Thymus (tissue), 11 donors: ENCODE results near the gene SLC39A7. TPM values are rescaled to one million over a fixed set of nuclear protein-coding genes. Genes with fewer than 3 reads are reported as not detected.

Experiments
- DNase-seq, 9 donors: peaks; one replicate each; pipeline ENCODE4 v3.0.0-alpha.2; 2013; ENCODE audit warnings: low spot score in 9 of 9, low read depth in 6 of 9, missing footprints in 1 of 9
- H3K27ac ChIP-seq, 2 donors: one replicate each; pipeline ENCODE4 v1.5.1; 2013; ENCODE audit warnings: control low read depth in 1 of 2, low read depth in 1 of 2, low read length in 1 of 2, mild to moderate bottlenecking in 1 of 2, moderate library complexity in 1 of 2
- H3K27me3 ChIP-seq, 2 donors: one replicate each; pipeline ENCODE4 v1.5.1; 2013; ENCODE audit warnings: low read length in 1 of 2; ENCODE audit not compliant: control insufficient read depth in 2 of 2, insufficient read depth in 1 of 2
- H3K36me3 ChIP-seq, 2 donors: one replicate each; pipeline ENCODE4 v1.5.1; 2013; ENCODE audit warnings: low read length in 1 of 2, mild to moderate bottlenecking in 1 of 2, moderate library complexity in 1 of 2; ENCODE audit not compliant: control insufficient read depth in 2 of 2, insufficient read depth in 2 of 2
- H3K4me1 ChIP-seq, 2 donors: one replicate each; pipeline ENCODE4 v1.5.1; 2013; ENCODE audit warnings: low read length in 2 of 2; ENCODE audit not compliant: control insufficient read depth in 2 of 2, insufficient read depth in 2 of 2
- H3K4me3 ChIP-seq, 2 donors: one replicate each; pipeline ENCODE4 v1.5.1; 2013; ENCODE audit warnings: low read length in 2 of 2, control low read depth in 1 of 2, mild to moderate bottlenecking in 1 of 2
- H3K9me3 ChIP-seq, 2 donors: one replicate each; pipeline ENCODE4 v1.5.1; 2013; ENCODE audit warnings: low read length in 1 of 2, mild to moderate bottlenecking in 1 of 2; ENCODE audit not compliant: control insufficient read depth in 2 of 2, insufficient read depth in 1 of 2
- WGBS: extraction: QIAGEN DNeasy Blood & Tissue Kit; methylation state at CpG from one replicate; pipeline ENCODE4 v1.1.7; 2013; 5-methylcytosine and 5-hydroxymethylcytosine counted together
- polyA plus RNA-seq: library from polyadenylated mRNA; stranded (reverse); fragments of 200-250 nt; gene quantifications from one replicate; pipeline ENCODE4 v1.2.3, GENCODE V29; 2013
- total RNA-seq: library from RNA; stranded (reverse); fragments of 120-200 nt; gene quantifications from one replicate; pipeline ENCODE4 v1.2.4, GENCODE V29; 2013
- donor health status: healthy.

SLC39A7 gene
- total and polyA plus RNA-seq, 2 donors: 32.1 to 43.0 TPM

DNA sequence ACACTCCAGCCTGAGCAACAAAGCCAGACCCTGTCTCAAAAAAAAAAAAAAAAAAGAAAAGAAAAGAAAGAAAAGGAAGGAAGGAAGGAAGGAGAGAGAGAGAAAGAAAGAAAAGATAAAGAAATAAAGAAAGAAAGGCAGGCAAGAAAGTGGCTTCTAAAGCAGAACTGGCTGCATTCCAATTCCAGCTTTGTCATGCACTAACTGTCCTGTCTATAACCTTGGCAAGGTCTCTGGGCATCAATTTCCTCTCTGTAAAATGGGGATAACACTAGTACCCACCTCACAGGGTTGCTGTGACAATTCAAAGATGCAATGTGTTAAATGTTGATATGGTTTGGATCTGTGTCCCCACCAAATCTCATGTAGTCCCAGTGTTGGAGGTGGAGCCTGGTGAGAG is 35.7 kb downstream of the SLC39A7 start:
- Histone ChIP-seq H3K4me3 (no peak overlapping the region), H3K27ac (no peak overlapping the region), H3K36me3 (no peaks in the 10 kb centered on the region), H3K4me1 (no peaks in the 10 kb centered on the region), H3K9me3 (no peaks in the 10 kb centered on the region), H3K27me3 (peaks cover 0 to 28% of the 10 kb centered on the region in 2 donors)
- DNase-seq: no peak

DNA sequence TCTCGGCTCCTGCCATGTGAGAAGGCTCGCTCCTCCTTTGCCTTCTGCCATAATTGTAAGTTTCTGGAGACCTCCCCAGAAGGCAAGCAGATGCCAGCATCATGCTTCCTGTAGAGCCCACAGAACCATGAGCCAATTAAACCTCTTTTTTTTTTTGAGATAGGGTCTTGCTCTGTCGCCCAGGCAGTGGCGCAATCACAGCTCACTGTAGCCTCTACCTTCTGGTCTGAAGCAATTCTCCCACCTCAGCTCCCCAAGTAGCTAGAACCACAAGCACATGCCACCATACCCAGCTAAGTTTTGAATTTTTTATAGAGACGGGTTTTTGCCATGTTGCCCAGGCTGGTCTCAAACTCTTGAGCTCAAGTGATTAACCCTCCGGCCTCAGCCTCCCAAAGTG is 36.2 kb downstream of the SLC39A7 start:
- H3K27me3 ChIP-seq: peaks cover 0 to 28% of the 10 kb centered on the region in 2 donors
- no peak for DNase-seq
- H3K27ac ChIP-seq: no peak overlapping the region
- no peaks in the 10 kb centered on the region for H3K36me3 ChIP-seq
- no peaks in the 10 kb centered on the region for H3K4me1 ChIP-seq
- no peak overlapping the region for H3K4me3 ChIP-seq
- H3K9me3 ChIP-seq: no peaks in the 10 kb centered on the region
- WGBS: 97% methylated on average over 6 of the region's 6 CpGs

DNA sequence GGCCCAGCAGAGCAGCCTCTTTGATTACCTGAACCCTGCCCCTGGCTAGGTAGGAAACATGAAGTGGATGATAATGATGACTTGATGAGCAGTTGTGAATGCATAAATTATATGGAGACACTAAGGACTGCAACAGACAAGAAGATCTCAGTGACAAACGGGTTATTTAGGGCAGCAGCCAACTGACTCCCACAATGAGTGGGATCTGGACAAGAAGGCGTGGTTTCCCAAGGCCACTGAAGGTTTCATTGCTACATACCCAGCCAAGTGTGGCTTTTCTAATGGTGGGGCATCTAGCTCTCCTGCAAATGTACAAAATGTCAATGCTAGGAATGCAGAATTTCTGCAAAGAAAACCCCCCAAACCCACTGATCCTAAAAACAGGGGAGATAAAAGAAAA is 37.1 kb downstream of the SLC39A7 start:
- Histone ChIP-seq H3K9me3 (no peaks in the 10 kb centered on the region), H3K36me3 (no peaks in the 10 kb centered on the region), H3K4me3 (no peak overlapping the region), H3K27ac (no peak overlapping the region), H3K27me3 (peaks cover 0 to 27% of the 10 kb centered on the region in 2 donors), H3K4me1 (no peaks in the 10 kb centered on the region)
- DNase-seq: no peak
- 96% methylated on average over 2 of the region's 2 CpGs for WGBS

GRCh38 chr6:33241968-33242367 is 41.3 kb downstream of the SLC39A7 start:
- Histone ChIP-seq H3K27me3 (peaks cover 2 to 33% of the 10 kb centered on the region in 2 donors), H3K27ac (no peak overlapping the region), H3K4me1 (no peaks in the 10 kb centered on the region), H3K36me3 (no peaks in the 10 kb centered on the region), H3K9me3 (no peaks in the 10 kb centered on the region), H3K4me3 (no peak overlapping the region)
- 71% methylated on average over 3 of the region's 3 CpGs for WGBS
- DNase-seq: no peak

- Histone ChIP-seq H3K27me3 (peaks cover 2 to 42% of the 10 kb centered on the region in 2 donors), H3K9me3 (no peaks in the 10 kb centered on the region), H3K4me1 (peaks cover 0 to 6% of the 10 kb centered on the region in 2 donors), H3K27ac (no peak overlapping the region), H3K4me3 (no peak overlapping the region), H3K36me3 (no peaks in the 10 kb centered on the region)
- DNase-seq: no peak
- WGBS: 76% methylated on average over 1 of the region's 1 CpG
Measured at GRCh38 chr6:33243476-33243875, 42.8 kb downstream of the SLC39A7 start.

GRCh38 chr6:33247977-33248642 is 47.4 kb downstream of the SLC39A7 start:
- Histone ChIP-seq H3K36me3 (peaks cover 13 to 16% of the 10 kb centered on the region in 2 donors), H3K4me1 (peaks cover 9 to 24% of the 10 kb centered on the region in 2 donors), H3K27ac (peak overlapping the region; percentile 77 to 98), H3K9me3 (no peaks in the 10 kb centered on the region), H3K4me3 (peak overlapping the region; percentile 56 to 61), H3K27me3 (peaks cover 2 to 31% of the 10 kb centered on the region in 2 donors)
- WGBS: 2% methylated on average over 28 of the region's 28 CpGs
- DNase-seq: peak; percentile 81 to 97 (median 93)

DNA sequence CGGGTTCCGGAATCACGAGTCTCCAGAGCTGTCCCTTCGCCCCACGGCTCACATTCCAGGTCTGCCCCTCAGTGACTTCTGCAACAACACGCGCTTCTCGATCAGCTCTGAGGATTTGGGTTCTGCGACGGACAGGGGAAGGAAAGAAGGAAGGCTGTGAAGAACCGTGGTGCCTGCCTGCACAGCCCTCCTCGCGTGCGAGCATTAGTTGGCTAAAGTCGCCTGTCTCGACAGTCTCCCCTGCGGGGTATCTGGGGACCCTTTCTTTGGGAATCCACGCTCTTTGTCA is 47.9 kb downstream of the SLC39A7 start:
- Histone ChIP-seq H3K27ac (peak overlapping the region; percentile 77 to 98), H3K4me3 (peak overlapping the region; percentile 56 to 61), H3K4me1 (peaks cover 9 to 24% of the 10 kb centered on the region in 2 donors), H3K36me3 (peaks cover 14 to 16% of the 10 kb centered on the region in 2 donors), H3K27me3 (peaks cover 2 to 29% of the 10 kb centered on the region in 2 donors), H3K9me3 (no peaks in the 10 kb centered on the region)
- under 1% methylated on average over 18 of the region's 18 CpGs for WGBS
- no peak for DNase-seq

GRCh38 chr6:33248932-33249731 is 48.5 kb downstream of the SLC39A7 start:
- DNase-seq: peak; percentile 88 to 99 (median 95)
- peaks cover 2 to 26% of the 10 kb centered on the region in 2 donors for H3K27me3 ChIP-seq
- peak overlapping the region; percentile 56 to 61 for H3K4me3 ChIP-seq
- H3K27ac ChIP-seq: peak overlapping the region; percentile 84 to 98
- H3K9me3 ChIP-seq: no peaks in the 10 kb centered on the region
- peaks cover 15 to 16% of the 10 kb centered on the region in 2 donors for H3K36me3 ChIP-seq
- H3K4me1 ChIP-seq: peaks cover 9 to 24% of the 10 kb centered on the region in 2 donors
- under 1% methylated on average over 58 of the region's 58 CpGs for WGBS
